GM19239 (cell line): Measurements from ENCODE around the gene NIM1K.
"Not testable (repeated sequence)": the region's sequence is repeated elsewhere in the genome, so short reads cannot be mapped to it uniquely, and the experiment has no call there.

Experiments
- DNase-seq: peaks from one replicate; pipeline ENCODE4 v3.0.0; 2011; ENCODE audit warnings: low spot score; ENCODE audit not compliant: insufficient read length
- FAIRE-seq: peaks from 2 replicates; lab custom pipeline; 2011; peaks lifted over from hg19 to GRCh38; lab: Jason Lieb, UNC

The NIM1K gene

GRCh38 chr5:43273552-43273951, 81.5 kb downstream of the NIM1K start:
- peak; percentile 69 for FAIRE-seq
- DNase-seq: no peak

DNA sequence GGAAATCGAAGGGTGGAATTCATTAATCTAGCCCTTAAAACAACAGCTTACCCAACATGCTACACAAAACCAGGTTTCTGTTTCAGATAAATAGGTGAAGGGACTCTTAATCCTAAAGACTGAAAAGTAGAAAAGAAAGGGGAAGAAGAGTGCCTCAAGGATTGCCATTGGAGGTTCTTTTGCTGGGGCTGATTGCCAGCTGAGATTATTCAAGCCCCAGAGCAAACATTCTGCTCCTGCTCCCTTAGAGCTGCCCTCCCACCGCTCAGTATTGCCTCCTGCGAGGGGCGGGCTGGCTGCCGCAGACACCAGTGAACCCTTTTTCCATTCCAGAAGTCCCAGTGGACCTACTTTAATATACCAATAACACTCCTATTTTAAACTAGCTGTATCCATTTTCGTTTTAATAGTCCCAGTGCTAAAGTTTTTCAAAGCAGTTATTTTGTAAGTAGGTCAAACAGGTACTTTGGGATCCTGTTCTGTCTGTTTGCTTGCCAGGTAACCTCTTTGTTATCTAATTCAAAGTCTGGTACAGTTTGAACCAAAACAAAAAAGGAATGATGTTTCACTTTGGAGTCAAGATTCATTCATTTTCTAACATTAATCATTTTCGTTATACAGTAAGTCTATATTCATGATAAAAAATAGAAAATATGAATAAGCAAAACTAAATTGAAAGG, 82.5 kb downstream of the NIM1K start:
- FAIRE-seq: no peak
- DNase-seq: no peak

GRCh38 chr5:43275391-43275790, 83.4 kb downstream of the NIM1K start:
- DNase-seq (no peak), FAIRE-seq (no peak)

DNA sequence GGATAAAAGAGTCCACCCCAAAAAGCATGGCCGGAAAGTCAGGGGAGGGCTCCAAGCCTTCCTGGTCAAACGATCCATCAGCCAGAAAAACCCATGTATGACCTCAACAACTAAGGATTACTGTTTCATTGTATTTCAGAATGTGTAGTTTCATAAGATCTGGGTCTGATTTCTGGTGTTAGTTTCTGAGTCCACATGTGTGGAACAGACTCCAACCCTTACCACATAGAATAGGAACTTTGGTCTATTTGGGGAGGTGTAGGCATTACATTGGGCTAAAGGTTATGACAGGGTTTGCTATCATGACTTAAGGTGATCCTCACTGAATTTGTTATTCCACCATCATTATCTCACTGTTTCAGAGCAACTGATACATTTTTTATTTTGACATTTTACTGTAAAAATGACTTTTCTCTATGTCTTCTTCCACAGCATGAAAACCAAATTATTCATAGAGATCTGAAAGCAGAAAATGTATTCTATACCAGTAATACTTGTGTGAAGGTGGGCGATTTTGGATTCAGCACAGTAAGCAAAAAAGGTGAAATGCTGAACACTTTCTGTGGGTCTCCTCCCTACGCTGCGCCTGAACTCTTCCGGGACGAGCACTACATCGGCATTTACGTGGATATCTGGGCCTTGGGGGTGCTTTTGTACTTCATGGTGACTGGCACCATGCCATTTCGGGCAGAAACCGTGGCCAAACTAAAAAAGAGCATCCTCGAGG, 87.7 kb downstream of the NIM1K start:
- DNase-seq: no peak
- FAIRE-seq: no peak

DNA sequence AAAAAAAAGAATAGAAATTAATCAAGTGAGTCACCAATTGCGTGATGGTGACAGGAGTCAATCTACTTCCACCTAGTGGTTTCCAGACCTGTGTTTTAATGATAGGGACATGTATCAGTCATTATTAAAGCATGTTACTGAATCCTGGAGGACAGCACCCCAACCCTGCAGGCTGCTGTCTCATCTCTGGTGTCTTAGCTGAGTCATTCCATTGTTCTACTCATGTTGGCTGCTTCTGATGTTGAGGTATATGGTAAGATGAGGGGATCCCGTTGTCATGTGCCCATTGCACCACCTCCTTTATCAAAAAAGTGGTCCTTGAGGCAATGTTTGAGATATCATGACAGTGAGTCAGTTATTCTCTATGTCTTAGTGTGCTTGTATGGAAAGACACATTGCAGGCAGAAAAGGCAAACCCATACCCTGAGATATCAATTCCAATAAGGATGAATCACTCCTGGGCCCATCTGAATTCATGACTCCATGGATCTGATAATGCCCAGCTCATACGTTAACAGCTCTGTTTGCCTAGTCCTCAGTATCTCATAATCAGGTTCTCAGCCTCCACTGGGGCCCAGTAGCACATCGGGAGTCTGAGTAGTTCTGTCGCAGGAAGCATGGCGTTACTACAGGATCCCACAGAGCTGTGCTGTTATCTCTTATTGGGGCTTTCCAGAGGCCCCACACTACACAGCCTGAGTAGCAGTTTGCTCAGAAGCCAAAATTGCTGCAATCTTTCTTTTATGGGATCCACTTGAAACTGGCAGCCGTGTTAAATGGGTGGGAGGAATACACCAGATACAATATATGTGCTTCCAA, 90.0 kb downstream of the NIM1K start:
- FAIRE-seq (no peak), DNase-seq (no peak)

DNA sequence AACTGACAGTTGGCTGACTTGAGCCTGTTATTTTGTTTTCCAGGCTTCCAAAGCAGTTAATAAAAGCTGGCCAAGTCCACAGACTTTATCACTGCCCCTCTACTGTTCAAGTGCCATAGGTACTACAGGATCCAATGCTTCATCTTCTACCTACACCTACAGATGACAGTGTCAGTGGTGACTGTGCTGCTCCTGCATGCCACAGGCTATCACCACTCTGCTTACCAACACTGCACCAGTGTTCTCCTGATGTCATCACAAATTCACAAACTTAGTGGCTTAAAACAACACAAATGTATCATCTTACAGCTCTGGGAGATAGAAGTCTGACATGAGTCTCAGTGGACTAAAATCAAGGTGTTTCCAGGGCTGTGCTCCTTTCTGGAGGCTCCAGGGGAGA, 94.6 kb downstream of the NIM1K start:
- FAIRE-seq (no peak), DNase-seq (no peak)

DNA sequence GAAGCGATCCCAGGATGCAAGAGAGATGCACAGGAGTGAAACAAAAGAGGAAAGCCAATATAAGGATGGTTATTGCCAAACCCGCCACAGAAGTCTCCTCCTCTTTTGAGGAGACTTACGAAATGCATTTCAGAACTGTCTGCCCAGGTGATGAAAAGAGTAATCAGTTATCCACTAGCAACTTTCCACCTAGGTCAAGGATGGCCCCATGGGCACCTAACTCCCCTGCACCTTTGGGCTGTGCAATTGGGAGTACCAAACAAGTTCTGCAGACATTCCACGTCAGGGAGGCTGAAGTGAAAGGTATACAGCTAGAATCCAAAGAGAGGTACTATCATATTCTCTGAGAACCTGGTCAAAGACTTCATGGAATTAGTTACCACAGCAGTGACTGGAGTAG, 95.5 kb downstream of the NIM1K start:
- FAIRE-seq: no peak
- DNase-seq: no peak

DNA sequence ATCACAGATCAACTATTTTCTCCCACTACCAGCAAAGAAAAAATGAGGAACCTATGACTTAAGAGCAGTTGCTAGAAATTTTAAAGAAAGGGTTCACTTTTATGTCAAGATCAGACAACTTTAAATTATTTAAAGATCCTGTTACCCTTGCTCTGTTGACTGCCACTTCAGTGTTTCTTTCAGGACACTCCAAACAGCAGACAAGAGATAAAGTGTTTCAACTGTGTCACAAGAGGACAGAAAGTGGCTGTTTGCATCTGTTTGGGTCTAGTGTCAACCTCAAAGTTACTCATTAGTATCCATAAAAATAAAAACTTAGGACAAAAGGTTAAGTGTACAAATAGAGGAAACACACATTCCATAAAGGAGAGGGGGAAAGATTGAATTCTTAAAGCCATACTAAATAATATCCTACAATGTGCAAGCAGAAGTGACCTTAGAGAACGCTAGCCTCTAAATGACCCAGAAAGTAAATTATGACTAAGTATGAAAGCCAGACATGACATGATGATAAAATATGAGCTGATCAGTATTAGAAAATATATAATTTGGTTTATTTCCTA, 96.3 kb downstream of the NIM1K start:
- no peak for DNase-seq
- no peak for FAIRE-seq

GRCh38 chr5:43290726-43291125, 98.7 kb downstream of the NIM1K start:
- no peak for FAIRE-seq
- no peak for DNase-seq

GRCh38 chr5:43294226-43294625, 102.2 kb downstream of the NIM1K start:
- no peak for FAIRE-seq
- DNase-seq: no peak

DNA sequence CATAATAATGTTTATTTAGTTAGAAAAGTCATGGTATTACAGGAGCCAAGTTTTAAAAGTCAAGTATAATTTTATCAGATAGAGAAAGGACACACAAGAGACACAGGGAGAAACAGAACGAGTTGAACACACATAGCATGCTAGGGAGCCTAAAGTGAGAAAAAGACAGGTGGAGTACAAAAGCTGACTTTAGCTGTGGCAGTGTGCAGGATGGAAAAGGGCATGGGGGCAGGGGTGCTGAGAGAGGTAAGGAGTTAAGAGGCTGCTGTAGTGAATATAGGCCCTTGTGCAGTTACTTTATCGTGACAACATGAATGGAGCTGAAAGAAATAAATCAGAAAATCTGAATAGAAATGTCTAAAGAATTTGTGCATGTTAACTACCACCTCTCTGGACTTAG, 103.2 kb downstream of the NIM1K start:
- FAIRE-seq (no peak), DNase-seq (no peak)

- DNase-seq: no peak
- FAIRE-seq: no peak
These were observed 104.8 kb downstream of the NIM1K start for GRCh38 chr5:43296835-43297234.

GRCh38 chr5:43298443-43298842, 106.4 kb downstream of the NIM1K start:
- FAIRE-seq: no peak
- DNase-seq: no peak

GRCh38 chr5:43300112-43300511, 108.1 kb downstream of the NIM1K start:
- DNase-seq (no peak), FAIRE-seq (no peak)

GRCh38 chr5:43301653-43302091, 109.6 kb downstream of the NIM1K start:
- no peak for DNase-seq

GRCh38 chr5:43302481-43302880, 110.5 kb downstream of the NIM1K start:
- no peak for FAIRE-seq
- no peak for DNase-seq

More at GRCh38 chr5:43301653-43302091, 109.6 kb downstream of the NIM1K start:
- FAIRE-seq: no peak

DNA sequence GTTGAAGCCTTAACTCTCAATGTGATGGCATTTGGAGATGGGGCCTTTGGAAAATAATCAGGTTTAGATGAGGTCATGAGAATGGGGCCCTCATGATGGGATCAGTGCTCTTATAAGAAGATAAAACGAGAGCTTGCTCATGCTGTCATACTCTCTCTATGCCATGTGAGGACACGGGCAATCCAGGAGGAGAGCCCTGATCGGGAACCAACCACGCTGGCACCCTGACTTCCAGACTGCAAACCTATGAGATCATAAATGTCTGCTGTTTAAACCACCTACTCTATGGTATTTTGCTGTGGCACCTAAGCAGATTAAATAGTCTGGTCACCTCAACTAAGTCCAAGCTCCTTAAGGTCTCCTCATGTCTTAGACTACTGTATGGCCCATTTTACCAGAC, 111.2 kb downstream of the NIM1K start:
- no peak for FAIRE-seq
- no peak for DNase-seq

DNA sequence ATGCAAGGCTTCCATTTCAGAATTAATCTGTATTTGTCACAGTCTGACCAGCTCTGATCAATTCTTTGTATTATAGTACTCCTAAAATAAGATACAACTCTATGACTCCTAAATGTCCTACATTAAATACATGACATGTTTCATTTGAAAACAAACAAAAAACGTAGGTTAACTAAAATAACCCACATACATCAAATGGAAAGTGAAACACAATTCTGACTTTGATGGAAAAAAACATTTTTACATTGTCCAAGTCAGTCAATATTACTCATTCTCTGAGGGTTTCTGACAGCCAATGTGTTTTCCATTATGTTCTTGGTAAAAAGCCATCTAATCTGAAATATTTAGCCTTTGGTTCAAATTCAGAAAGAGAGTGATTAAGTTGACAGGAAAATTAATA, 112.5 kb downstream of the NIM1K start:
- DNase-seq (no peak), FAIRE-seq (no peak)

DNA sequence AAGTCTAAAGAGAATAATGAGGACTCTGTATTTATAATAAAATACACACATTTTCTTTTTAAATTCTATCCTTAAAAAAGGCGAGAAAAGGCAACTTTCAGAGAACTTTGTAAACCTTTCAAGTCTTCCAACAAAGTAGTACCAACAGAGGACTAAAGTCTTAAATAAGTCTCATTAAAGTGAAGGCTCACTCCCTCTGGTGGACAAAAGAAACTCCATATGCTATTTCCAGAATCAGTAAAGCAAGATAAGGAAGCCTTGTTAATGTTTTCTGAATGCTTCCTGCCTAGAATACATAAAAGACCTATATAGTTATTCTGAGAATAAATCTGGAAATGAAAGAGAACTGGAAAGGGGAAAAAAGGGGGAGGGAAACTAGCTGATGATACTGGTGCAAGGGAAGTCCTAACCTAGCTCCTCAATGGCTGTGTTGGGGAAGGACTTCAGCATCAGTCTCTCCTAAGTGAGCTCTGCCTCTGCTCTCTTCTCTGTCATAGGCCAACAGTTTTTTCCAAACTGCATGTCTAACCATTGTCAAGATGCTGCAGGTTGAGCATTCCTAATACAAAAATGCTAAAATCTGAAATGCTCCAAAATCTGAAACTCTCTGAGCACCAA, 114.0 kb downstream of the NIM1K start:
- FAIRE-seq (peak; percentile 23), DNase-seq (peak; percentile 10)

- not testable (repeated sequence) for FAIRE-seq
These were observed 114.9 kb downstream of the NIM1K start for GRCh38 chr5:43306954-43307353.

More at GRCh38 chr5:43306954-43307353, 114.9 kb downstream of the NIM1K start:
- not testable (repeated sequence) for DNase-seq
